ENCODE measurements around the gene SLC4A5.

Gene SLC4A5

DNA sequence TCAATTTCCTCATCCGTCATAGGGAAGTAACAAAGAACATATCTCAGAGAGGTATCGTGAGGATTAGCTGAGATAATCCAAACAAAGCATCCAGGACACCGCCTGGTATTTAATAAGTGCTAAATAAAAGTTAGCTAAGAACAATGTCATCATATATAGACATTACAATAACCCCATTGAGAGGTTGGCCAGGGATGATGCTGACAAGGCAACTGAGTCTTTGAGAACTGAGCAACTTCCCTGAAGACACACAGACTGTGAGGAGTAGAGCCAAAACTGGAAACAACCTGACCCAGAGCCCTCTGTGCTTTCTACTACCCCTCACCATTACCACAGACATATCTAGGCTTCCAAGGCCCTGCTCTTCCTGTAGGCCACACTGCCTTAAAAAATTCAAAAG lies 38.5 kb upstream of the SLC4A5 start:
- H3K4me1 ChIP-seq (ENCODE audit: control insufficient read depth in 1 of 2, insufficient read depth in 2 of 2, low read length in 2 of 2), result peaks cover 14 to 18% of the 10 kb centered on the region in 2 donors

DNA sequence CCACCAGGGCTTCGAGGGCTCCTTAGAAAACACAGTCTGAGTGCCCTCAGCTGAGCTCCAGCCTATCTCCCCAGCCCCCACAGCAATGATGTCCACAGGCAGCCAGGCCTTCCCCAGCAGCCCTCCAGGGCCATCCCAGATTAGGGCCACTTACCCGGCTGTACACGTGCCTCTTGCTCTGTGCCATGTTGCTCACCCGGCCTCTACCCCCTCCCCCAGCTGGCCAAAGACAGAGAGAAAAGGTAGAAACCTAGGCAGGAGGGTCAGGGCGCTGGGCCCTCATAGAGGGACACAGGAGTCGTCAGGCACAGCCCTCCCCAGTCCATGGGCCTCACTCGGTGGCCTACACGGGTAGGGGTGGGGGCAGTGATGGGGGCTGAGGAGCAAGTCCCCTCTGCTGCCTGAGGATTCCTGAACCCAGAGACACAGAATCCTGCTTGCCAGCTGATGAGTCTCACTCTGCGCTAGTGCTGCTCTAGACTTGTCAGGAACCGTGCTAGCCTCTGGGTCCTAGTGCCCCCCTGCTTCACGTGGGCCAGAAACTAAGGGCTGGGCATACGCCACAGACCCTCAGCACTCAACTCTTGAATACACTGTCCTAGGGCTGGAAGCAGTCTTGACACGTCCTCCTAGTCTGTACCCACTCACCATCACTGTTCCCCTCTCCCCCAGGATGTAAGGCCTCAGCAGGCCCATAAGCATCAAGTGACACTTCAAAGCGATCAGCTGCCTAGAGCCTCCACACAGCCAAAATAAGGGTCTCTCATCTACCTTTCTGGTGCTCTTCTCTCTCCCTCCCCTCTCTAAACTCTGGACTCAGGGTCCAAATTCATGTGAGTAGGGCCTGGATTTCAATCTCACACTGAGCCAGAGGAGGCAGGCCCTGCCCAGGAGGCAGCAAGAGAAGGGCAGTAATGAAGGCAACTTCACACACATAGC lies 36.9 kb upstream of the SLC4A5 start, which contains the start of gene DCTN1:
DCTN1 (minus strand) TSS at position 461 of the 939 bp plus-strand sequence; CDS start at position 187, 274 bp downstream.
- Histone ChIP-seq H3K4me1 (ENCODE audit: control insufficient read depth in 1 of 2, insufficient read depth in 2 of 2, low read length in 2 of 2) (peaks cover 14 to 18% of the 10 kb centered on the region in 2 donors), H3K9me3 (ENCODE audit: control insufficient read depth in 1 of 2, low read length in 2 of 2) (no peaks in the 10 kb centered on the region), H3K9ac (ENCODE audit: low read depth in 1 of 2, low read length in 2 of 2) (peak within 1 kb of the TSS; percentile 6 to 45), H3K4me3 (ENCODE audit: low read depth in 1 of 2, low read length in 2 of 2) (peak within 1 kb of the TSS; percentile 44 to 48), H3K36me3 (ENCODE audit: control insufficient read depth in 1 of 2, insufficient read depth in 2 of 2, low read length in 2 of 2) (peaks cover 16 to 30% of the 10 kb centered on the region in 2 donors), H3K27ac (ENCODE audit: low read depth, low read length) (no peak within 1 kb of the TSS), H3K27me3 (ENCODE audit: control insufficient read depth in 1 of 2, insufficient read depth in 2 of 2, low read length in 2 of 2) (no peaks in the 10 kb centered on the region)

More for the DNA sequence above, 38.5 kb upstream of the SLC4A5 start:
- Histone ChIP-seq H3K27me3 (ENCODE audit: control insufficient read depth in 1 of 2, insufficient read depth in 2 of 2, low read length in 2 of 2) (no peaks in the 10 kb centered on the region), H3K27ac (ENCODE audit: low read depth, low read length) (no peak overlapping the region), H3K4me3 (ENCODE audit: low read depth in 1 of 2, low read length in 2 of 2) (no peak overlapping the region), H3K9me3 (ENCODE audit: control insufficient read depth in 1 of 2, low read length in 2 of 2) (no peaks in the 10 kb centered on the region), H3K9ac (ENCODE audit: low read depth in 1 of 2, low read length in 2 of 2) (no peak overlapping the region), H3K36me3 (ENCODE audit: control insufficient read depth in 1 of 2, insufficient read depth in 2 of 2, low read length in 2 of 2) (peaks cover 12 to 31% of the 10 kb centered on the region in 2 donors)

DNA sequence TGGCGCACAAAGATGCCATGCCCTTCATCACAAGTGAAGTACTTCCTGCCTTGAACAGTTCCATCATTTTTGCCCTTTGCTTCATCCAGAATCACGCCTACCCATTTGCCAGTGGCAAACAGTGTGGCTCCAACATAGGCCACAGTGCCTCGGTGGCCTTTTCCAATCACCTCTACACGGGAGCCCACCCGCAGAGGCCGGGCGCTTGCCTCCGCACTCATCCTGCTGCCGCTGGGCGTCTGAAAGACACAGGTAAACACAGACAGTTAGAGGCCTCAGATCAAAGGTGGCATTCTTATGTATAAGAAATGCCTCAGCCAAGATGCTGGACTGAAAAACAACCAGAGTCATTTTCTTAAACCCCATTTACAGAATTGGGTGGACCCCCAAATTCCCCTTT lies 34.8 kb upstream of the SLC4A5 start:
- Histone ChIP-seq H3K27ac (ENCODE audit: low read depth, low read length) (no peak overlapping the region), H3K36me3 (ENCODE audit: control insufficient read depth in 1 of 2, insufficient read depth in 2 of 2, low read length in 2 of 2) (peaks cover 16 to 20% of the 10 kb centered on the region in 2 donors), H3K9me3 (ENCODE audit: control insufficient read depth in 1 of 2, low read length in 2 of 2) (no peaks in the 10 kb centered on the region), H3K27me3 (ENCODE audit: control insufficient read depth in 1 of 2, insufficient read depth in 2 of 2, low read length in 2 of 2) (no peaks in the 10 kb centered on the region), H3K9ac (ENCODE audit: low read depth in 1 of 2, low read length in 2 of 2) (no peak overlapping the region), H3K4me3 (ENCODE audit: low read depth in 1 of 2, low read length in 2 of 2) (no peak overlapping the region), H3K4me1 (ENCODE audit: control insufficient read depth in 1 of 2, insufficient read depth in 2 of 2, low read length in 2 of 2) (peaks cover 19 to 24% of the 10 kb centered on the region in 2 donors)

DNA sequence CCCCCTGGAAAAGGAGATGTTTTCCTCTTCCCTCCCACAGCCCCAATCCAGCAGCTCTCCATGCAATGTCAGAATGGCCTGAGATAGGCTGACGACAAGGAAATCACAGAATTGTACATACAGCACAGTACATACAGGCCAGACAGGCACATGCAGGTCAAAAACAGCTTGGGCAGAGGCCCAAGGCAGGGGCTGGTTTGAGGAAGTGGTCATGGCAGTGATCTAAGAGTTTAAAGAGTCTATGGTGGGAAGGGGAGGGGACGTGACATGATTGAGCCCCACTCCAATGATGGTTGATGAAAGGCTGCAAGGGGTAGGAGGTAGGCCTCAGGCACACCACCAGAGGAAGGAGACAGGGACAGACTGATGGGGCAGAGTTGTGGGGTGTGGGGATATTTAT lies 32.6 kb upstream of the SLC4A5 start:
- H3K9ac ChIP-seq (ENCODE audit: low read depth in 1 of 2, low read length in 2 of 2), result no peak overlapping the region
- peaks cover 20 to 27% of the 10 kb centered on the region in 2 donors for H3K36me3 ChIP-seq (ENCODE audit: control insufficient read depth in 1 of 2, insufficient read depth in 2 of 2, low read length in 2 of 2)
- H3K9me3 ChIP-seq (ENCODE audit: control insufficient read depth in 1 of 2, low read length in 2 of 2), result no peaks in the 10 kb centered on the region
- H3K4me3 ChIP-seq (ENCODE audit: low read depth in 1 of 2, low read length in 2 of 2), result no peak overlapping the region
- H3K4me1 ChIP-seq (ENCODE audit: control insufficient read depth in 1 of 2, insufficient read depth in 2 of 2, low read length in 2 of 2), result peaks cover 18 to 24% of the 10 kb centered on the region in 2 donors
- no peaks in the 10 kb centered on the region for H3K27me3 ChIP-seq (ENCODE audit: control insufficient read depth in 1 of 2, insufficient read depth in 2 of 2, low read length in 2 of 2)
- no peak overlapping the region for H3K27ac ChIP-seq (ENCODE audit: low read depth, low read length)

DNA sequence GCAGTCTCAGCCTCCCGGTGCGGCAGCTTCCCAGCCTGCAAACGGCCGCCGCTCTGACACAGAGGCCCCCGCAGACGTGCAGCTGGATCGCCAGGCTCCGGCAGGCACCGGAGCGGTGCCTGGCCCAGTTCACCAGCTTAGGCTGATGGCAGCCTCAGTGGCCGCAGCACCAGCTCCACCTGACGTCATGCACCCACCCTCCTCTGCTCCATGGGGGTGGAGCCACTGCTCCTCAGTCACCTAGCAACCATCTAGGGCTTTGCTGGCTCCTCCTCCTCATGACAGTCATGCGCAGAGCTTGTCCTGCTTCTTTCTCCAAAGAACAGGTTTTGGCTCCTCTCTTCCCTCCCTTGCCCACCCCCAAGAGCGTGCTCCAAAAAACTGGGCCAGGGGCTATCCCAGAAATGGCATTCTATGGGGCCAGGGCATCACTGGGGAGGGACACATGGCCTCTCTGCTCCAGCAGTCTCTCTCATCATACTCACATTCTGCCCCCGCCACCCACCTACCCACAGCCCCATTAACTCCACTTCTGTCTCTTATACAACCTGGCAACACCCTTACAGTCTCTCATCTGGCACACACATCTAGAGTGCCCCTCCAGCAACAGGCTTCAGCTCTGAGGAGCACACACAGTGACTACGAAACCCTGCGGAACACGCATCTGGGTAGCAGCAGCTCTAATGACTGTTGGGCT lies 31.4 kb upstream of the SLC4A5 start:
- peaks cover 29 to 39% of the 10 kb centered on the region in 2 donors for H3K36me3 ChIP-seq (ENCODE audit: control insufficient read depth in 1 of 2, insufficient read depth in 2 of 2, low read length in 2 of 2)
- H3K9ac ChIP-seq (ENCODE audit: low read depth in 1 of 2, low read length in 2 of 2), result no peak overlapping the region
- peaks cover 6 to 12% of the 10 kb centered on the region in 2 donors for H3K4me1 ChIP-seq (ENCODE audit: control insufficient read depth in 1 of 2, insufficient read depth in 2 of 2, low read length in 2 of 2)
- no peak overlapping the region for H3K4me3 ChIP-seq (ENCODE audit: low read depth in 1 of 2, low read length in 2 of 2)
- no peaks in the 10 kb centered on the region for H3K9me3 ChIP-seq (ENCODE audit: control insufficient read depth in 1 of 2, low read length in 2 of 2)
- H3K27me3 ChIP-seq (ENCODE audit: control insufficient read depth in 1 of 2, insufficient read depth in 2 of 2, low read length in 2 of 2), result no peaks in the 10 kb centered on the region
- no peak overlapping the region for H3K27ac ChIP-seq (ENCODE audit: low read depth, low read length)

DNA sequence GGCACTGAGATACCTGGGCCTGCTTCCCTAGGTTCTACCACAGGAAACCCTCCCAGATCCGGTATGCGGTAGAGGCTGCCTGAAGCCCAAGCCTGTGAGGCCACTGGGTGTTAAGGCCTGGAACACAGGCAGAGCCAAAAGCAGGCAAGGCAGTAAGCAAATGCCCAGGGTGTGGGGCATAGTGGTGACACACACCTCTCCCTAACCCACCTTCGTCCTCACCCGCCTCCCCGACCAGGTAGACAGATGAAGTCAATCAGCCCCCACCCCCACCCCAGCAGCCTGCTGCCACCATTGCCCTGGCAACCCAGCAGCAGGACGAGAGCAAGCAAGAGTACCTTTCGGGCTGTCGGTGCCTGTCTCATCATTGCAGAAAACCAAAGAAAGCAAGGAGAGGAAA lies 30.8 kb upstream of the SLC4A5 start:
- H3K4me3 ChIP-seq (ENCODE audit: low read depth in 1 of 2, low read length in 2 of 2), result no peak overlapping the region
- no peaks in the 10 kb centered on the region for H3K9me3 ChIP-seq (ENCODE audit: control insufficient read depth in 1 of 2, low read length in 2 of 2)
- peaks cover 5 to 10% of the 10 kb centered on the region in 2 donors for H3K4me1 ChIP-seq (ENCODE audit: control insufficient read depth in 1 of 2, insufficient read depth in 2 of 2, low read length in 2 of 2)
- H3K27me3 ChIP-seq (ENCODE audit: control insufficient read depth in 1 of 2, insufficient read depth in 2 of 2, low read length in 2 of 2), result no peaks in the 10 kb centered on the region
- H3K27ac ChIP-seq (ENCODE audit: low read depth, low read length), result no peak overlapping the region
- peaks cover 33 to 46% of the 10 kb centered on the region in 2 donors for H3K36me3 ChIP-seq (ENCODE audit: control insufficient read depth in 1 of 2, insufficient read depth in 2 of 2, low read length in 2 of 2)
- H3K9ac ChIP-seq (ENCODE audit: low read depth in 1 of 2, low read length in 2 of 2), result no peak overlapping the region

DNA sequence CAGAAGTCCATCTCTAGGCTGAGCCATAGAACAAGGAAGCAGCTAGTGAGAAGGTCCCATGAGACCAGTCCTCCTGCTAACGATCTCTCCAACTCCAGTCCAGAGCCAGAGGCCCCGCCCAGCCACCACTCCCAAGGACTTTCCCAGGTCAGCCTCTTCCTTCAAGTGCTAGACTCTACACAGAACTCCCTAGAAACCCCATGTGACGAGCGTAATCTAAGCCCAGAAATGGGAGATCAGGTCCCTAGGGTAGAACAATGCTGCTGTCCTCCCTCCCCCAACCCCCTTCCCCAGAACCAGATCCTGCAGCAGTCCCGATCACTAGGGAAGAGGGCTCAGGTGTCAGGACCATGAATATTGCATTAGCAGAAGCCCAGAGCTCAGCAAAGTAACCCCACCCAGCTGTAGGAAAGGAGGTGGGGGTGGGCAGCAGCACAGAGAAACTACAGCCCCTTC lies 30.0 kb upstream of the SLC4A5 start:
- H3K9me3 ChIP-seq (ENCODE audit: control insufficient read depth in 1 of 2, low read length in 2 of 2), result no peaks in the 10 kb centered on the region
- H3K36me3 ChIP-seq (ENCODE audit: control insufficient read depth in 1 of 2, insufficient read depth in 2 of 2, low read length in 2 of 2), result peaks cover 41 to 53% of the 10 kb centered on the region in 2 donors
- no peaks in the 10 kb centered on the region for H3K27me3 ChIP-seq (ENCODE audit: control insufficient read depth in 1 of 2, insufficient read depth in 2 of 2, low read length in 2 of 2)
- no peak overlapping the region for H3K4me3 ChIP-seq (ENCODE audit: low read depth in 1 of 2, low read length in 2 of 2)
- no peak overlapping the region for H3K9ac ChIP-seq (ENCODE audit: low read depth in 1 of 2, low read length in 2 of 2)
- H3K4me1 ChIP-seq (ENCODE audit: control insufficient read depth in 1 of 2, insufficient read depth in 2 of 2, low read length in 2 of 2), result peaks cover 5 to 10% of the 10 kb centered on the region in 2 donors
- no peak overlapping the region for H3K27ac ChIP-seq (ENCODE audit: low read depth, low read length)

DNA sequence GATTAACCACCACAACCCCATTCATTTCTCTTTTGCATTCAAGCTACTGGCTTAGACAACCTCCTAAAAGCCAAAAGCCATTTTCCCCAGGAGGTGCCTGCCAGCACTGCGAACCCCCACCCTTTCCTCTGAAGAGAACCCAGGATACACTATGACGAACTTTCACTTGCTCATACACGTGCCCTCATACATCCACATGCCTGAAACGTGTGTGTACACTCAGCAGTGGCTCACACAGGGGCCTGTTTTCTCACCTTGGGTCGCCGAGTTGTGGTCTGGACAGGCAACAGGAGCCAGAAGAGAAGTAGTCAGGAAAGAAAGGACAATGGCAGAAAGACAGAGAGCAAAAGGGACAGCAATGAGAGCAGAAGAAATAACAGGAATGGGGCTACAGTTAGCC lies 29.5 kb upstream of the SLC4A5 start:
- Histone ChIP-seq H3K9ac (ENCODE audit: low read depth in 1 of 2, low read length in 2 of 2) (no peak overlapping the region), H3K9me3 (ENCODE audit: control insufficient read depth in 1 of 2, low read length in 2 of 2) (no peaks in the 10 kb centered on the region), H3K27ac (ENCODE audit: low read depth, low read length) (no peak overlapping the region), H3K27me3 (ENCODE audit: control insufficient read depth in 1 of 2, insufficient read depth in 2 of 2, low read length in 2 of 2) (no peaks in the 10 kb centered on the region), H3K4me3 (ENCODE audit: low read depth in 1 of 2, low read length in 2 of 2) (no peak overlapping the region), H3K36me3 (ENCODE audit: control insufficient read depth in 1 of 2, insufficient read depth in 2 of 2, low read length in 2 of 2) (peaks cover 43 to 56% of the 10 kb centered on the region in 2 donors), H3K4me1 (ENCODE audit: control insufficient read depth in 1 of 2, insufficient read depth in 2 of 2, low read length in 2 of 2) (peaks cover 5 to 10% of the 10 kb centered on the region in 2 donors)

DNA sequence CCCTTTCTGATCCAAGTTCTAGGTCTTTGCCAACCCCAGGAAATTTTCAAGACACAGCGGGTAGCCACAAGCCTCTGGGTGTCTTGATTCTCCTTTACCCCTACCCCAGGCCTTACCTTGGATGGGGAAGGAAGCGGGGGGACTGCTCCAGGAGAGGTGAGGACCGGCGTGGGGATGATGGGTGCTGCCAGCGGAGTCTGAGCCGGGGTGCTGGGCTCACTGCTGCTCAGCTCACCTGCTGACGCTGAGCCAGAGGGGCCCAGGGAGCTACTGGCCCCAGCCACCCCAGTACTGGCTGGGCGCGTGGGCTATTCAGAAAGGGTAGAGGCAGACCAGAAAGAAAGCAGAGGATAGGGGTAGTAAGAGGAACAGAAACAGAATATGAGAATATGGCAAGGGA lies 28.2 kb upstream of the SLC4A5 start:
- H3K36me3 ChIP-seq (ENCODE audit: control insufficient read depth in 1 of 2, insufficient read depth in 2 of 2, low read length in 2 of 2), result peaks cover 43 to 56% of the 10 kb centered on the region in 2 donors
- peaks cover 5 to 10% of the 10 kb centered on the region in 2 donors for H3K4me1 ChIP-seq (ENCODE audit: control insufficient read depth in 1 of 2, insufficient read depth in 2 of 2, low read length in 2 of 2)
- no peak overlapping the region for H3K4me3 ChIP-seq (ENCODE audit: low read depth in 1 of 2, low read length in 2 of 2)
- no peak overlapping the region for H3K9ac ChIP-seq (ENCODE audit: low read depth in 1 of 2, low read length in 2 of 2)
- no peaks in the 10 kb centered on the region for H3K27me3 ChIP-seq (ENCODE audit: control insufficient read depth in 1 of 2, insufficient read depth in 2 of 2, low read length in 2 of 2)
- no peak overlapping the region for H3K27ac ChIP-seq (ENCODE audit: low read depth, low read length)
- no peaks in the 10 kb centered on the region for H3K9me3 ChIP-seq (ENCODE audit: control insufficient read depth in 1 of 2, low read length in 2 of 2)

DNA sequence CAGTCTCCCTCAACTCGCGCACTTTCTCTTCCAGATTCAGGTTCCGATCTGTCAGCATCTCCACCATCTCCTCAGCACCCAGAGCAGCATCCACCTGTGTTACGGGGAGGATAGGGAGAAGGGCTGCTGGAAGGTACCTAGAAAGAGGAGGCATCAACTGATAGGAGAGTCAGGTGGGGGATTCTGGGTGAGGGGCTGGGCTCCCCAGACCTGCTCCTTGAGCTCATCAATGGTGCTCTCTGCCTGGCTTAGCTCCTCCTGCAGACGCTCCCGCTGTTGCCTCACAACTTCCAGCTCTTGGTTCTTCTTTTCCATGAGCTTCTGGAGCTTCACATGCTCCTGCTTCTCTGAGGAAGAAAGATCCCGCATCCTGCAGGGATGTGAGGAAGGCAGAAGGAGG lies 26.8 kb upstream of the SLC4A5 start:
- peaks cover 5 to 10% of the 10 kb centered on the region in 2 donors for H3K4me1 ChIP-seq (ENCODE audit: control insufficient read depth in 1 of 2, insufficient read depth in 2 of 2, low read length in 2 of 2)
- no peaks in the 10 kb centered on the region for H3K27me3 ChIP-seq (ENCODE audit: control insufficient read depth in 1 of 2, insufficient read depth in 2 of 2, low read length in 2 of 2)
- H3K36me3 ChIP-seq (ENCODE audit: control insufficient read depth in 1 of 2, insufficient read depth in 2 of 2, low read length in 2 of 2), result peaks cover 55 to 69% of the 10 kb centered on the region in 2 donors
- no peak overlapping the region for H3K27ac ChIP-seq (ENCODE audit: low read depth, low read length)
- H3K9me3 ChIP-seq (ENCODE audit: control insufficient read depth in 1 of 2, low read length in 2 of 2), result no peaks in the 10 kb centered on the region
- no peak overlapping the region for H3K4me3 ChIP-seq (ENCODE audit: low read depth in 1 of 2, low read length in 2 of 2)
- no peak overlapping the region for H3K9ac ChIP-seq (ENCODE audit: low read depth in 1 of 2, low read length in 2 of 2)
